SK-N-SH treated with all-trans-retinoic acid at 6 μM for 48 hours (cell line): ENCODE measurements around the gene ARHGEF2.

ENCODE experiments used
- ISL1 ChIP-seq: fragments of 250-450 bp; sonication (Bioruptor Pico); IDR thresholded peaks from 2 replicates; pipeline ENCODE4 v2.1.2; 2022; ENCODE audit warnings: mild to moderate bottlenecking, moderate library complexity
- PPARA ChIP-seq: fragments of 250-450 bp; sonication (Bioruptor Pico); IDR thresholded peaks from 2 replicates; pipeline ENCODE4 v1.5.0; 2020; ENCODE audit warnings: mild to moderate bottlenecking, borderline replicate concordance
- TCF4 ChIP-seq: fragments of 250-450 bp; sonication (Bioruptor Pico); IDR thresholded peaks from 2 replicates; pipeline ENCODE4 v1.8.0; 2021; ENCODE audit warnings: mild to moderate bottlenecking, moderate library complexity, borderline replicate concordance
- TSHZ2 ChIP-seq: fragments of 250-450 bp; sonication (Bioruptor Pico); IDR thresholded peaks from 2 replicates; pipeline ENCODE4 v1.5.0; 2020; ENCODE audit warnings: mild to moderate bottlenecking, moderate library complexity
- TF ChIP-seq, protein P1 (sequence below): fragments of 250-450 bp; sonication (Bioruptor Pico); IDR thresholded peaks from 2 replicates; pipeline ENCODE4 v1.5.1; 2020; ENCODE audit warnings: low read depth, mild to moderate bottlenecking, moderate library complexity

DNA sequence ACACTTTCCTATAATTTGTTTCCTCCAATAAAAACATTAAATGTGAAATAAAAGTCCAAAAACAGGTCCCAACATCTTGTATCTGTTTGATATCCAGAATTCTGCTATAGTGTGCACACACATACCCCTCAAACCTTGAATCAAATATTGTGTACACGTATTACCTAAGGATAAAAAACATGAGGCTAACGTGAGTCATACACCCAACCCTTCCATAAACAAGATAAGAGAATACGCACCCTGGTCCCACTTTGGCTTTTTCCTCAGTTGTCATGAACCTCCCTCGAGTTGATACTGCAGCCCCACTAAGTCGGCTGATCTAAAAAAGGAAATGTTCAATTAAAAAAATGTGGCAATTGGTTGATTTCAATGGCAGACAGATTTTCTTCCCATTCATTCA lies 49.3 kb downstream of the ARHGEF2 start:
- TF ChIP-seq, protein P1, sequence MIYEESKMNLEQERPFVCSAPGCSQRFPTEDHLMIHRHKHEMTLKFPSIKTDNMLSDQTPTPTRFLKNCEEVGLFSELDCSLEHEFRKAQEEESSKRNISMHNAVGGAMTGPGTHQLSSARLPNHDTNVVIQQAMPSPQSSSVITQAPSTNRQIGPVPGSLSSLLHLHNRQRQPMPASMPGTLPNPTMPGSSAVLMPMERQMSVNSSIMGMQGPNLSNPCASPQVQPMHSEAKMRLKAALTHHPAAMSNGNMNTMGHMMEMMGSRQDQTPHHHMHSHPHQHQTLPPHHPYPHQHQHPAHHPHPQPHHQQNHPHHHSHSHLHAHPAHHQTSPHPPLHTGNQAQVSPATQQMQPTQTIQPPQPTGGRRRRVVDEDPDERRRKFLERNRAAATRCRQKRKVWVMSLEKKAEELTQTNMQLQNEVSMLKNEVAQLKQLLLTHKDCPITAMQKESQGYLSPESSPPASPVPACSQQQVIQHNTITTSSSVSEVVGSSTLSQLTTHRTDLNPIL (CRISPR knock-in tag), result no peak
- TF ChIP-seq ISL1 (no peak), TCF4 (no peak), TSHZ2 (CRISPR knock-in tag) (no peak), PPARA (CRISPR knock-in tag) (no peak)
